Keratinocyte (primary cell): ENCODE measurements around the gene CDRT4.

Source experiments
- EZH2 ChIP-seq: IDR thresholded peaks from one replicate; pipeline ENCODE4 v1.6.1; 2012; ENCODE audit warnings: inconsistent platforms, mild to moderate bottlenecking, low read length, moderate library complexity
- TF ChIP-seq, protein P1 (sequence below), 3 experiments: IDR thresholded peaks in 1 of 3; conservative IDR thresholded peaks in 1 of 3; optimal IDR thresholded peaks in 1 of 3; 2 replicates in 2 of 3; 3 replicates in 1 of 3; pipeline versions ENCODE3 to v1.5.1; 2011; ENCODE audit warnings: low read length in 3 of 3, mild to moderate bottlenecking in 3 of 3, moderate library complexity in 2 of 3, control low read depth in 1 of 3, inconsistent platforms in 1 of 3; ENCODE audit not compliant: insufficient read depth in 2 of 3; ENCODE audit errors: extremely low read depth in 1 of 3

DNA sequence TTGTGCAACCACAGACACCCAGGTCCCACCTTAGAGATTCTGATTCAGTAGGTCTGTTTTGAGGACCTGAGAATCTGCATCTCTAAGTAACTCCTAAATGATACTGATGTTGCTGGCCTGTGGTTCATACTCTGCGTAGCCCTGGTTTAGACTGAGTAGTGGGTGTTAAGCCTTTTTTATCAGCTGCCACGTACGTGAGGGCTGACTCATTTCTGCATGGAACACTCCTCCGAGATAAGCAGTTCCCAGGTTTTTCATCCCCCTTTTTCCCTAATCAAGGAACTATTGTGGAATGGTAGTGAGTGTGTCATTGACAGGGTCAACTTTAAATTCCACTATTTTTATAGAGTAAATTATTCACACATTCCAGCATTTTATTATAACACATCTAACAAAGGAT lies 26.1 kb downstream of the CDRT4 start:
- TF ChIP-seq, protein P1, sequence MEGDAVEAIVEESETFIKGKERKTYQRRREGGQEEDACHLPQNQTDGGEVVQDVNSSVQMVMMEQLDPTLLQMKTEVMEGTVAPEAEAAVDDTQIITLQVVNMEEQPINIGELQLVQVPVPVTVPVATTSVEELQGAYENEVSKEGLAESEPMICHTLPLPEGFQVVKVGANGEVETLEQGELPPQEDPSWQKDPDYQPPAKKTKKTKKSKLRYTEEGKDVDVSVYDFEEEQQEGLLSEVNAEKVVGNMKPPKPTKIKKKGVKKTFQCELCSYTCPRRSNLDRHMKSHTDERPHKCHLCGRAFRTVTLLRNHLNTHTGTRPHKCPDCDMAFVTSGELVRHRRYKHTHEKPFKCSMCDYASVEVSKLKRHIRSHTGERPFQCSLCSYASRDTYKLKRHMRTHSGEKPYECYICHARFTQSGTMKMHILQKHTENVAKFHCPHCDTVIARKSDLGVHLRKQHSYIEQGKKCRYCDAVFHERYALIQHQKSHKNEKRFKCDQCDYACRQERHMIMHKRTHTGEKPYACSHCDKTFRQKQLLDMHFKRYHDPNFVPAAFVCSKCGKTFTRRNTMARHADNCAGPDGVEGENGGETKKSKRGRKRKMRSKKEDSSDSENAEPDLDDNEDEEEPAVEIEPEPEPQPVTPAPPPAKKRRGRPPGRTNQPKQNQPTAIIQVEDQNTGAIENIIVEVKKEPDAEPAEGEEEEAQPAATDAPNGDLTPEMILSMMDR (optimal IDR thresholded peaks at IDR 0.05 in 1 of 3, IDR thresholded peaks at IDR 0.05 in 1 of 3, conservative IDR thresholded peaks at IDR 0.05 in 1 of 3; ENCODE audit: extremely low read depth in 1 of 3, insufficient read depth in 2 of 3, low read length in 3 of 3), result no peak
- TF ChIP-seq EZH2, result no peak
